CD4-positive, alpha-beta T cell (primary cell): Measurements from ENCODE around the gene AQR. TPM values are rescaled to one million over a fixed set of nuclear protein-coding genes. Genes with fewer than 3 reads are reported as not detected.

Source experiments
- ATAC-seq: fragments of 200-7000 bp; cut with Tn5 transposase; one replicate; pipeline ENCODE4 v1.10.0; 2022; ENCODE audit warnings: mild to moderate bottlenecking; ENCODE audit not compliant: poor library complexity
- CTCF ChIA-PET: fragments of 350-600 bp; sonication (Branson Sonifier 250); formaldehyde crosslinking; loops from one replicate; lab custom pipeline; 2021; ENCODE audit warnings: antibody characterized with exemption, inconsistent platforms; lab: Charles Lee
- POLR2A ChIA-PET: fragments of 350-600 bp; sonication (Branson Sonifier 250); formaldehyde crosslinking; loops from one replicate; lab custom pipeline; 2021; ENCODE audit warnings: antibody characterized with exemption, inconsistent platforms; lab: Charles Lee
- DNase-seq, 14 experiments: peaks; one replicate each; pipeline ENCODE4 v3.0.0-alpha.2; 2013 to 2020; ENCODE audit warnings: mixed read lengths in 2 of 14
- H3K27ac ChIP-seq, 2 donors: one replicate each; pipeline versions ENCODE4 v1.5.1 to v1.7.0; 2013; ENCODE audit warnings: low read length in 2 of 2, low read depth in 1 of 2, mild to moderate bottlenecking in 1 of 2
- H3K27me3 ChIP-seq, 2 experiments: 1 replicate in 1 of 2; 2 replicates in 1 of 2; pipeline versions ENCODE4 v1.6.1 to v1.7.0; 2013; ENCODE audit warnings: low read length in 2 of 2, control low read depth in 1 of 2, mild to moderate bottlenecking in 1 of 2, moderate library complexity in 1 of 2; ENCODE audit not compliant: insufficient read depth in 2 of 2, control insufficient read depth in 1 of 2
- H3K36me3 ChIP-seq: one replicate; pipeline ENCODE4 v1.6.1; 2013; ENCODE audit warnings: low read length, control low read depth; ENCODE audit not compliant: insufficient read depth
- H3K4me1 ChIP-seq: one replicate; pipeline ENCODE4 v1.6.1; 2013; ENCODE audit warnings: low read length, control low read depth; ENCODE audit not compliant: insufficient read depth
- H3K4me3 ChIP-seq: one replicate; pipeline ENCODE4 v1.5.1; 2013; ENCODE audit warnings: mild to moderate bottlenecking, low read length, moderate library complexity
- H3K9me3 ChIP-seq, 2 experiments: 1 replicate in 1 of 2; 2 replicates in 1 of 2; pipeline versions ENCODE4 v1.6.1 to v1.7.0; 2013; ENCODE audit warnings: low read length in 2 of 2, mild to moderate bottlenecking in 2 of 2, control low read depth in 1 of 2, moderate library complexity in 1 of 2; ENCODE audit not compliant: control insufficient read depth in 1 of 2, insufficient read depth in 1 of 2
- H3K27ac Mint-ChIP-seq: one replicate; pipeline ENCODE4 v1.8.0; 2020; ENCODE audit warnings: mixed read lengths
- H3K27me3 Mint-ChIP-seq: one replicate; pipeline ENCODE4 v1.8.0; 2021; ENCODE audit warnings: mixed read lengths
- H3K36me3 Mint-ChIP-seq: one replicate; pipeline ENCODE4 v1.8.0; 2021; ENCODE audit warnings: low read depth, mixed read lengths
- H3K4me1 Mint-ChIP-seq: one replicate; pipeline ENCODE4 v1.8.0; 2021; ENCODE audit warnings: low read depth, mixed read lengths
- H3K4me3 Mint-ChIP-seq: one replicate; pipeline ENCODE4 v1.8.0; 2020; ENCODE audit warnings: mild to moderate bottlenecking, mixed read lengths
- H3K9me3 Mint-ChIP-seq: one replicate; pipeline ENCODE4 v1.8.0; 2020; ENCODE audit warnings: mixed read lengths
- CTCF ChIP-seq: fragments of 200-600 bp; IDR thresholded peaks from one replicate; pipeline ENCODE4 v1.8.0; 2022; ENCODE audit warnings: antibody characterized with exemption, mild to moderate bottlenecking
- intact Hi-C, 2 experiments: fragments of 100-400 bp; cut with DNase I in 1 of 2; cut with micrococcal nuclease in 1 of 2; formaldehyde crosslinking; loops; one replicate each; pipeline versions ENCODE4 v1.15.1 to v1.9.0; 2023 to 2025; cut with DNase I, micrococcal nuclease
- total RNA-seq, 174 experiments: library from RNA in 2 of 174; stranded (reverse) in 2 of 174; gene quantifications; one replicate each; pipeline ENCODE4 v1.2.3 and lab custom pipeline; 2021 to 2026

AQR gene
- total RNA-seq, 2 experiments from 2014 or later, result 40.4 to 40.7 TPM

DNA sequence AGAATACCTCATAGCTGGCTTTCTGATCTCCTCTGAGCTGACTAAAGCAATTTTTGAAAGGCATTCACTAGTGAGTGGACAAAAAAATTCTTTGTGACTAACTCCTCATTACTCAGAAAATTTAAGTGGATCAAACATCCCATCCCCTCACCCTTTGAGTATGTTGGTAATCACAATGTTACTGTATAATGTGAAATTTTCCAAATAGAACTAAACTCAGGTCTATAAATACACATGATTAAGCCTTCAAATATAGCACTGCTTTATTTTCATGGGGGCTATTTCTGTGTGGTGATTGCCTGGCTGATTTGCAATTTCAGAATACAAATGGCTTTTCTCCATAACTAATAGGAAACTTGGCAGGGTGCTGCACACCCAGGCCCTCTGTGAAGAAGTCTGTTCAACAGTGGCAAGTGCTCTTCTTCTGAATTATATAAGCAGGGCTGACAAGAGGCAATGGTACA lies 128.2 kb downstream of the AQR start:
- Mint-ChIP-seq H3K4me1 (no peaks in the 10 kb centered on the region), H3K27me3 (no peaks in the 10 kb centered on the region), H3K4me3 (no peak overlapping the region), H3K27ac (no peak overlapping the region), H3K36me3 (no peaks in the 10 kb centered on the region), H3K9me3 (no peaks in the 10 kb centered on the region)
- DNase-seq (no peak), ATAC-seq (no peak)
- Histone ChIP-seq H3K9me3 (no peaks in the 10 kb centered on the region), H3K27me3 (peaks cover 0 to 5% of the 10 kb centered on the region in 2 experiments), H3K36me3 (no peaks in the 10 kb centered on the region), H3K27ac (no peak overlapping the region), H3K4me3 (no peak overlapping the region), H3K4me1 (no peaks in the 10 kb centered on the region)
- POLR2A ChIA-PET, result no interaction called here
- CTCF ChIA-PET, result no interaction called here
- intact Hi-C loops, result loop anchor here in 1 of 2 experiments (10.0 kb wide), 2 partner anchors 56 to 64 kb away; no protein-coding TSS in a partner anchor
- TF ChIP-seq CTCF, result no peak

GRCh38 chr15:34838282-34838681 lies 131.3 kb downstream of the AQR start:
- Histone ChIP-seq H3K36me3 (no peaks in the 10 kb centered on the region), H3K27ac (no peak overlapping the region), H3K4me3 (no peak overlapping the region), H3K9me3 (peaks cover 0 to 4% of the 10 kb centered on the region in 2 experiments), H3K4me1 (no peaks in the 10 kb centered on the region), H3K27me3 (peaks cover 0 to 5% of the 10 kb centered on the region in 2 experiments)
- ChIA-PET CTCF (no interaction called here), POLR2A (no interaction called here)
- Mint-ChIP-seq H3K36me3 (no peaks in the 10 kb centered on the region), H3K4me1 (no peaks in the 10 kb centered on the region), H3K9me3 (peaks cover 6% of the 10 kb centered on the region), H3K27ac (no peak overlapping the region), H3K4me3 (no peak overlapping the region), H3K27me3 (peaks cover 3% of the 10 kb centered on the region)
- no peak for TF ChIP-seq CTCF
- ATAC-seq (no peak), DNase-seq (no peak)
- intact Hi-C loops, result no loop called here

GRCh38 chr15:34837246-34838016 lies 132.1 kb downstream of the AQR start:
- POLR2A ChIA-PET, result no interaction called here
- Histone ChIP-seq H3K27ac (no peak overlapping the region), H3K27me3 (peaks cover 0 to 5% of the 10 kb centered on the region in 2 experiments), H3K36me3 (no peaks in the 10 kb centered on the region), H3K9me3 (peaks cover 0 to 4% of the 10 kb centered on the region in 2 experiments), H3K4me3 (no peak overlapping the region), H3K4me1 (no peaks in the 10 kb centered on the region)
- H3K27ac Mint-ChIP-seq, result no peak overlapping the region
- no peak for DNase-seq
- H3K4me3 Mint-ChIP-seq, result no peak overlapping the region
- H3K9me3 Mint-ChIP-seq, result peaks cover 6% of the 10 kb centered on the region
- H3K4me1 Mint-ChIP-seq, result no peaks in the 10 kb centered on the region
- H3K27me3 Mint-ChIP-seq, result peaks cover 9% of the 10 kb centered on the region
- no peak for ATAC-seq
- no peak for TF ChIP-seq CTCF
- no peaks in the 10 kb centered on the region for H3K36me3 Mint-ChIP-seq
- intact Hi-C loops, result no loop called here
- CTCF ChIA-PET, result no interaction called here
